PC-3 (cell line): Measurements from ENCODE around the gene DTL. TPM values are rescaled to one million over a fixed set of nuclear protein-coding genes. Genes with fewer than 3 reads are reported as not detected.

Experiments
- ATAC-seq: fragments of 200-7000 bp; cut with Tn5 transposase; 2 replicates; pipeline ENCODE4 v1.9.1; 2020; ENCODE audit warnings: mild to moderate bottlenecking, moderate library complexity
- BruUV-seq: library from RNA; stranded (reverse); fragments of 400-500 nt; replicated peaks from 2 replicates; lab custom pipeline; 2021; lab: Mats Ljungman, UMichigan
- CTCF ChIA-PET: fragments of 300-600 bp; sonication (Branson Sonifier 250); formaldehyde crosslinking; loops from one replicate; lab custom pipeline; 2022; ENCODE audit warnings: antibody characterized with exemption; lab: Charles Lee
- POLR2A ChIA-PET: fragments of 300-600 bp; sonication (Branson Sonifier 250); formaldehyde crosslinking; loops from one replicate; lab custom pipeline; 2022; ENCODE audit warnings: antibody characterized with exemption; ENCODE audit not compliant: unreplicated experiment; lab: Charles Lee
- DNase-seq: peaks from one replicate; pipeline ENCODE4 v3.0.0-alpha.2; 2015
- H2AFZ ChIP-seq: fragments of 300-600 bp; sonication (generic); 2 replicates; pipeline ENCODE4 v1.6.0; 2016; ENCODE audit warnings: antibody characterized with exemption, low read length
- H3F3A ChIP-seq: fragments of 300-600 bp; sonication (generic); one replicate; pipeline ENCODE4 v1.6.0; 2017; ENCODE audit warnings: antibody characterized with exemption, low read length, control low read depth, mild to moderate bottlenecking; ENCODE audit not compliant: unreplicated experiment
- H3K27ac ChIP-seq: fragments of 300-600 bp; sonication (generic); 2 replicates; pipeline ENCODE4 v1.5.1; 2016; ENCODE audit warnings: mild to moderate bottlenecking, low read length
- H3K27me3 ChIP-seq: fragments of 300-600 bp; sonication (generic); 2 replicates; pipeline ENCODE4 v1.6.1; 2016; ENCODE audit warnings: low read length, mixed read lengths
- H3K36me3 ChIP-seq: fragments of 300-600 bp; sonication (generic); 2 replicates; pipeline ENCODE4 v1.6.1; 2016; ENCODE audit warnings: low read depth, mixed run types, low read length, mixed read lengths
- H3K4me1 ChIP-seq: fragments of 300-600 bp; sonication (generic); 2 replicates; pipeline ENCODE4 v1.5.1; 2016; ENCODE audit warnings: low read length; ENCODE audit not compliant: insufficient read depth
- H3K4me2 ChIP-seq: fragments of 300-600 bp; sonication (generic); 2 replicates; pipeline ENCODE4 v1.6.0; 2016; ENCODE audit warnings: low read length
- H3K4me3 ChIP-seq: fragments of 300-600 bp; sonication (generic); 2 replicates; pipeline ENCODE4 v1.5.1; 2016; ENCODE audit warnings: mild to moderate bottlenecking, low read length, mixed read lengths
- H3K79me2 ChIP-seq: fragments of 300-600 bp; sonication (generic); 2 replicates; pipeline ENCODE4 v1.6.1; 2017; ENCODE audit warnings: low read length, mixed read lengths
- H3K9ac ChIP-seq: fragments of 300-600 bp; sonication (generic); 2 replicates; pipeline ENCODE4 v1.6.0; 2016; ENCODE audit warnings: mild to moderate bottlenecking, low read length
- H3K9me2 ChIP-seq: fragments of 300-600 bp; sonication (generic); replicated peaks from 2 replicates; pipeline ENCODE4 v1.6.1; 2016; ENCODE audit warnings: mixed run types, low read length, mixed read lengths
- H3K9me3 ChIP-seq: fragments of 300-600 bp; sonication (generic); 2 replicates; pipeline ENCODE4 v1.6.1; 2016; ENCODE audit warnings: low read length, mixed read lengths
- H4K20me1 ChIP-seq: fragments of 300-600 bp; sonication (generic); 2 replicates; pipeline ENCODE4 v1.6.1; 2016; ENCODE audit warnings: low read length, mixed read lengths
- EZH2 ChIP-seq: fragments of 300-600 bp; sonication (generic); IDR thresholded peaks from one replicate; pipeline ENCODE4 v1.6.1; 2017; ENCODE audit warnings: antibody characterized with exemption, mild to moderate bottlenecking, low read length; ENCODE audit not compliant: unreplicated experiment
- EZH2phosphoT487 ChIP-seq: fragments of 300-600 bp; sonication (generic); IDR thresholded peaks from 2 replicates; pipeline ENCODE4 v1.6.1; 2018; ENCODE audit warnings: mild to moderate bottlenecking, antibody characterized with exemption, low read length, borderline replicate concordance
- intact Hi-C: fragments of 100-400 bp; cut with micrococcal nuclease; formaldehyde crosslinking; loops from 2 replicates; pipeline ENCODE4 v1.9.0; 2023
- total RNA-seq: library from RNA; depleted of rRNA; stranded (reverse); fragments of >200 nt; gene quantifications from 2 replicates; pipeline ENCODE4 v1.2.3, GENCODE V29; 2014
- TF ChIP-seq, protein P1 (sequence below): fragments of 300-600 bp; sonication (generic); conservative IDR thresholded peaks from 2 replicates; pipeline ENCODE4 v1.5.1; 2017; ENCODE audit warnings: antibody characterized with exemption, low read depth, mild to moderate bottlenecking, low read length

The DTL gene
- total RNA-seq, 1 experiment from 2014 or later = 65.0 TPM

DNA sequence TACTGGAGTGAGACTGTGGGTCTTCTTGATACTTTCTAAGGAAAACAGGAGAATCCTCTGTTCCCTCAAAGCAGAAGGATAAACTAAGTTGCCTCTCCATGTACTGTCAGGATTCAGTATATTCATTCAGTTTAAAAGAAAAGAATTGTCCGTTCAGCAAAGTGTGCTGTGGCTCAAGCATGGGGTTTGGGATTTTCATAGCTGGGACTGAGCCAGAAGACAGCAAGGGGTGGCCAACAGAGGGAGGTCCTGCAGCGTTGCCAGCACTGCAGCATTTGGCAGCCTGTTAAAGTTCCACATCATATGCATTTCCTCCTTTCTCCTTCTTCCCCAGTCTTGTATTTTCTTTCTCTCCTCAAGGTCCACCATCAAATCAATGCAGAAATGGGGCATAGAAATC lies 75.1 kb downstream of the DTL start:
- H3K27me3 ChIP-seq = no peaks in the 10 kb centered on the region

DNA sequence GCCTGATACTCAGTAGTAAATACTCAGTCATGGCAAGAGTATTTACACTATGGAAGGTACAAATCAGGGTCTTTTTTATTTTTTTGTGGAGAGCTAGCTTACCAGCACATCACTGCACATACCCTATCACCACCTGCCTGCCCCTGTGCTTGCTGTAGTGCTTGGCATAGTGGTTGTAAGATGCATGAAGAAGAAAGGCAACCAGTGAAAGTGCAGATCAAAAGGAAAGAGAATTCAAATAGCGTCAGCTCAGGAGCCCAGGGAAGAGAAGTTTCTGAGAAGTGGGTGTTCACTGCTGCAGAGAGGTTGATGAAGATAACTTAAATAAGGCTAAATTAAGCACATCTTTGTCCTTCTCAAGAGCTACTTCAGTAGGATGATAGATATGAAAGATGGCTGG lies 76.0 kb downstream of the DTL start:
- no peaks in the 10 kb centered on the region for H3K4me1 ChIP-seq
- DNase-seq = no peak
- no peaks in the 10 kb centered on the region for H3F3A ChIP-seq
- no peaks in the 10 kb centered on the region for H4K20me1 ChIP-seq
- no TSS peak for BruUV-seq
- H2AFZ ChIP-seq = no peak overlapping the region
- ChIA-PET CTCF (interaction anchor here (0.7 kb wide), 1 partner anchor 205 kb away, joined by 4 read pairs; no protein-coding TSS in a partner anchor), POLR2A (no interaction called here)
- TF ChIP-seq, protein P1, sequence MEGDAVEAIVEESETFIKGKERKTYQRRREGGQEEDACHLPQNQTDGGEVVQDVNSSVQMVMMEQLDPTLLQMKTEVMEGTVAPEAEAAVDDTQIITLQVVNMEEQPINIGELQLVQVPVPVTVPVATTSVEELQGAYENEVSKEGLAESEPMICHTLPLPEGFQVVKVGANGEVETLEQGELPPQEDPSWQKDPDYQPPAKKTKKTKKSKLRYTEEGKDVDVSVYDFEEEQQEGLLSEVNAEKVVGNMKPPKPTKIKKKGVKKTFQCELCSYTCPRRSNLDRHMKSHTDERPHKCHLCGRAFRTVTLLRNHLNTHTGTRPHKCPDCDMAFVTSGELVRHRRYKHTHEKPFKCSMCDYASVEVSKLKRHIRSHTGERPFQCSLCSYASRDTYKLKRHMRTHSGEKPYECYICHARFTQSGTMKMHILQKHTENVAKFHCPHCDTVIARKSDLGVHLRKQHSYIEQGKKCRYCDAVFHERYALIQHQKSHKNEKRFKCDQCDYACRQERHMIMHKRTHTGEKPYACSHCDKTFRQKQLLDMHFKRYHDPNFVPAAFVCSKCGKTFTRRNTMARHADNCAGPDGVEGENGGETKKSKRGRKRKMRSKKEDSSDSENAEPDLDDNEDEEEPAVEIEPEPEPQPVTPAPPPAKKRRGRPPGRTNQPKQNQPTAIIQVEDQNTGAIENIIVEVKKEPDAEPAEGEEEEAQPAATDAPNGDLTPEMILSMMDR = no peak
- no peak for TF ChIP-seq EZH2
- no peak for TF ChIP-seq EZH2phosphoT487
- H3K9me3 ChIP-seq = no peaks in the 10 kb centered on the region
- intact Hi-C loops = no loop called here
- no peak for ATAC-seq
- no peak overlapping the region for H3K4me2 ChIP-seq
- H3K9me2 ChIP-seq = no peaks in the 10 kb centered on the region
- peaks cover 19% of the 10 kb centered on the region; the same call in 1 of the 2 replicates for H3K36me3 ChIP-seq
- no peak overlapping the region for H3K27ac ChIP-seq
- H3K79me2 ChIP-seq = no peaks in the 10 kb centered on the region
- H3K9ac ChIP-seq = no peak overlapping the region
- no peak overlapping the region for H3K4me3 ChIP-seq
- no peaks in the 10 kb centered on the region for H3K27me3 ChIP-seq

More for the DNA sequence above, 75.1 kb downstream of the DTL start:
- DNase-seq = no peak
- H4K20me1 ChIP-seq = no peaks in the 10 kb centered on the region
- H3K79me2 ChIP-seq = no peaks in the 10 kb centered on the region
- BruUV-seq = no TSS peak
- intact Hi-C loops = no loop called here
- H3K4me3 ChIP-seq = no peak overlapping the region
- H3F3A ChIP-seq = no peaks in the 10 kb centered on the region
- H3K4me2 ChIP-seq = no peak overlapping the region
- H3K4me1 ChIP-seq = no peaks in the 10 kb centered on the region
- no peak overlapping the region for H3K9ac ChIP-seq
- peaks cover 21% of the 10 kb centered on the region; the same call in 1 of the 2 replicates for H3K36me3 ChIP-seq
- POLR2A ChIA-PET = no interaction called here
- TF ChIP-seq, protein P1 = no peak
- TF ChIP-seq EZH2phosphoT487 = no peak
- no peak for TF ChIP-seq EZH2
- H2AFZ ChIP-seq = no peak overlapping the region
- no peaks in the 10 kb centered on the region for H3K9me2 ChIP-seq
- H3K9me3 ChIP-seq = no peaks in the 10 kb centered on the region
- H3K27ac ChIP-seq = no peak overlapping the region
- no peak for ATAC-seq
- CTCF ChIA-PET = no interaction called here

DNA sequence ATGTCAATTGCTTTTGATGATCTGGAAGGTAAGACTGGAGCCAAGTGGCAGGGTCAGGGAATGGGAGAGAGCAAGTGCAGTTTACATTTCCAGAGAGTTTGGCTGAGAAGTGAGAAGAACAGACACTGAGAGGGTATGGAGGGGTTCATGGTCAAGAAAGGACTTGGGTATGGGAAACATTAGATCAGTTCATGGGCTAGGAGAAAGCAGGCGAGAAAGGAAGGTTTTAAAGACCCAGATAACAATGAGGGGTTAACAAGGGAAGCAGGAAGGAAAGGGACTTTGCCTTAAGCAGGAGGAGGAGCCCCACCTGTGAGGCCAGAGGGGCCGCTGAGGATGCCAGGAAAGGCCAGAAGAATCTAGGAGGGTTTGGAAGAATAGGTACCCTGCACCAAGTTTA lies 78.2 kb downstream of the DTL start:
- no peaks in the 10 kb centered on the region for H3K4me1 ChIP-seq
- no TSS peak for BruUV-seq
- no peaks in the 10 kb centered on the region for H3K79me2 ChIP-seq
- no peak overlapping the region for H3K27ac ChIP-seq
- no peaks in the 10 kb centered on the region for H4K20me1 ChIP-seq
- ATAC-seq (no peak), DNase-seq (no peak)
- H3K4me2 ChIP-seq = no peak overlapping the region
- POLR2A ChIA-PET = no interaction called here
- H3K9me2 ChIP-seq = no peaks in the 10 kb centered on the region
- TF ChIP-seq, protein P1 = no peak
- no peak for TF ChIP-seq EZH2
- no peak for TF ChIP-seq EZH2phosphoT487
- no peaks in the 10 kb centered on the region for H3F3A ChIP-seq
- H3K27me3 ChIP-seq = no peaks in the 10 kb centered on the region
- H3K4me3 ChIP-seq = no peak overlapping the region
- H3K9me3 ChIP-seq = no peaks in the 10 kb centered on the region
- no peak overlapping the region for H2AFZ ChIP-seq
- intact Hi-C loops = no loop called here
- H3K36me3 ChIP-seq = peaks cover 3% of the 10 kb centered on the region; the same call in 1 of the 2 replicates
- H3K9ac ChIP-seq = no peak overlapping the region
- CTCF ChIA-PET = no interaction called here
